Measurements from ENCODE around the gene LPCAT1. TPM values are rescaled to one million over a fixed set of nuclear protein-coding genes. Genes with fewer than 3 reads are reported as not detected.

The LPCAT1 gene
- total and polyA plus RNA-seq, 2 experiments from 2014 or later = 44.1 to 56.0 TPM

GRCh38 chr5:1532384-1532783 lies 8.6 kb upstream of the LPCAT1 start:
- no peak overlapping the region for H3K4me2 ChIP-seq
- no peaks in the 10 kb centered on the region for H3K9me3 ChIP-seq (ENCODE audit: low read depth)
- no peak overlapping the region for H2AFZ ChIP-seq
- H3K9me2 ChIP-seq (replicated peaks; ENCODE audit: insufficient read depth) = no peaks in the 10 kb centered on the region
- H3K27ac ChIP-seq = no peak overlapping the region
- no peaks in the 10 kb centered on the region for H3K79me2 ChIP-seq
- no peaks in the 10 kb centered on the region for H3K36me3 ChIP-seq (replicated peaks; ENCODE audit: insufficient read depth, low read depth)
- H4K20me1 ChIP-seq (ENCODE audit: insufficient read depth, poor library complexity, severe bottlenecking) = no peaks in the 10 kb centered on the region
- no peaks in the 10 kb centered on the region for H3K27me3 ChIP-seq
- H3K4me1 ChIP-seq (ENCODE audit: insufficient read depth) = peaks cover 2% of the 10 kb centered on the region
- no peak for TF ChIP-seq CTCF (IDR thresholded peaks at IDR 0.05; ENCODE audit: poor library complexity)
- no peak overlapping the region for H3K4me3 ChIP-seq
- 78% methylated on average over 1 of the region's 1 CpG for WGBS (ENCODE audit: low lambda C conversion rate, missing lambda C conversion rate)
- no peak for DNase-seq (ENCODE audit: low spot score)

- Histone ChIP-seq H3K27me3 (no peaks in the 10 kb centered on the region), H4K20me1 (ENCODE audit: insufficient read depth, poor library complexity, severe bottlenecking) (no peaks in the 10 kb centered on the region), H3K4me1 (ENCODE audit: insufficient read depth) (peaks cover 2% of the 10 kb centered on the region), H3K36me3 (replicated peaks; ENCODE audit: insufficient read depth, low read depth) (no peaks in the 10 kb centered on the region), H3K79me2 (no peaks in the 10 kb centered on the region), H2AFZ (no peak overlapping the region), H3K27ac (no peak overlapping the region), H3K4me2 (no peak overlapping the region), H3K9me3 (ENCODE audit: low read depth) (no peaks in the 10 kb centered on the region), H3K9me2 (replicated peaks; ENCODE audit: insufficient read depth) (no peaks in the 10 kb centered on the region), H3K4me3 (no peak overlapping the region)
- 91% methylated on average over 3 of the region's 3 CpGs for WGBS (ENCODE audit: low lambda C conversion rate, missing lambda C conversion rate)
- DNase-seq (ENCODE audit: low spot score) = no peak
- TF ChIP-seq EZH2 (IDR thresholded peaks at IDR 0.05; ENCODE audit: borderline replicate concordance) (no peak), EZH2phosphoT487 (IDR thresholded peaks at IDR 0.05; ENCODE audit: low read depth, severe bottlenecking, unreplicated experiment) (no peak), CTCF (IDR thresholded peaks at IDR 0.05; ENCODE audit: poor library complexity) (no peak)
These were observed 5.7 kb upstream of the LPCAT1 start for GRCh38 chr5:1529498-1529897.

DNA sequence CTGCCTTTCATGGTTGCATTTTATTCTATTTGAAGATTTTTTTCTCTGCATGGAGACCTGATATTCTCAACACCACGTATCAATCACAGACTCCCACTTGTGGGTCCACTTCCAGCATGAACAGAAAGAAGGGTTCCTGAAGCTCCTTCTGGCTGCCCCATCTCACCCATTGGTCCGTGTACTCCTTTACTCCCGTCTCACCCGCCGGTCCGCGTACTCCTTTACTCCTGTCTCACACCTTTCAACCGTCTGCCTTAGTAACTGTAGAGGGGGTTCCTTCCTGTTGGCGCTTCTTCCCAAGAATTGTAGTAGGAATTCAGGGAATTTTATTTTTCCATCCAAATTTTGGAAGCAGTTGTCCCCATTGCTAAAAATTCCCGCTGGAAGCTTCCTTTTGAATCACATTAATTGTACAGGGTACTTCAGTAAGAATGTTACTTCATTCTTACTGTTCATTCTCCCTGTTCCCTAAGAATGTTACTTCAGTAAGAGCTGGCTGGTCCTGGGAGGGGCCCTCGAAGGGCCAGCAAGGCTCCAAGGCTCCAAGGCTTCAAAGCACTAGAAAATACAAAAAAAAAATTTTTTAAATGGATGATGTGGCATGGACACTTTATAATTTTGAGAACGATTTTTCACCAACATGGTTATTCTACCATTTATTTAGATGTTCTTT lies 3.9 kb upstream of the LPCAT1 start:
- H3K4me1 ChIP-seq (ENCODE audit: insufficient read depth) = peaks cover 5% of the 10 kb centered on the region
- no peak overlapping the region for H3K27ac ChIP-seq
- TF ChIP-seq EZH2 (IDR thresholded peaks at IDR 0.05; ENCODE audit: borderline replicate concordance) (no peak), CTCF (IDR thresholded peaks at IDR 0.05; ENCODE audit: poor library complexity) (no peak), EZH2phosphoT487 (IDR thresholded peaks at IDR 0.05; ENCODE audit: low read depth, severe bottlenecking, unreplicated experiment) (no peak)
- H3K9me3 ChIP-seq (ENCODE audit: low read depth) = no peaks in the 10 kb centered on the region
- H3K9me2 ChIP-seq (replicated peaks; ENCODE audit: insufficient read depth) = no peaks in the 10 kb centered on the region
- no peak for DNase-seq (ENCODE audit: low spot score)
- H4K20me1 ChIP-seq (ENCODE audit: insufficient read depth, poor library complexity, severe bottlenecking) = peaks cover 1% of the 10 kb centered on the region
- WGBS (ENCODE audit: low lambda C conversion rate, missing lambda C conversion rate) = 82% methylated on average over 12 of the region's 12 CpGs
- no peaks in the 10 kb centered on the region for H3K36me3 ChIP-seq (replicated peaks; ENCODE audit: insufficient read depth, low read depth)
- H3K4me2 ChIP-seq = no peak overlapping the region
- peaks cover 6% of the 10 kb centered on the region for H3K79me2 ChIP-seq
- no peak overlapping the region for H3K4me3 ChIP-seq
- H2AFZ ChIP-seq = no peak overlapping the region
- no peaks in the 10 kb centered on the region for H3K27me3 ChIP-seq
